Measurements from ENCODE around the gene HNRNPAB.
"Not testable (repeated sequence)": the region's sequence is repeated elsewhere in the genome, so short reads cannot be mapped to it uniquely, and the experiment has no call there.

Gene HNRNPAB

GRCh38 chr5:178242416-178242815 lies 38.1 kb downstream of the HNRNPAB start:
- Mint-ChIP-seq H3K4me1 (peaks cover 20 to 47% of the 10 kb centered on the region in 2 donors), H3K4me3 (peak overlapping the region in 1 of 2 donors; percentile 27), H3K36me3 (peaks cover 0 to 1% of the 10 kb centered on the region in 2 donors), H3K27ac (no peak overlapping the region), H3K27me3 (no peaks in the 10 kb centered on the region), H3K9me3 (no peaks in the 10 kb centered on the region)
- ATAC-seq (replicated peaks) (no peak), DNase-seq (no peak)

- H3K4me1 Mint-ChIP-seq = peaks cover 19 to 44% of the 10 kb centered on the region in 2 donors
- no peak for ATAC-seq (replicated peaks)
- no peak for DNase-seq
- H3K4me3 Mint-ChIP-seq = no peak overlapping the region
- H3K27me3 Mint-ChIP-seq = no peaks in the 10 kb centered on the region
- H3K36me3 Mint-ChIP-seq = peaks cover 0 to 1% of the 10 kb centered on the region in 2 donors
- no peak overlapping the region for H3K27ac Mint-ChIP-seq
- H3K9me3 Mint-ChIP-seq = no peaks in the 10 kb centered on the region
Observed at GRCh38 chr5:178244576-178244975, 40.2 kb downstream of the HNRNPAB start.

GRCh38 chr5:178245389-178245788 lies 41.1 kb downstream of the HNRNPAB start:
- Mint-ChIP-seq H3K27me3 (no peaks in the 10 kb centered on the region), H3K4me3 (no peak overlapping the region), H3K4me1 (peaks cover 16 to 44% of the 10 kb centered on the region in 2 donors), H3K9me3 (no peaks in the 10 kb centered on the region), H3K27ac (no peak overlapping the region), H3K36me3 (no peaks in the 10 kb centered on the region)
- DNase-seq = no peak
- ATAC-seq (replicated peaks) = no peak

GRCh38 chr5:178246624-178247279 lies 42.4 kb downstream of the HNRNPAB start:
- H3K27ac Mint-ChIP-seq = no peak overlapping the region
- ATAC-seq (replicated peaks) (peak; percentile 28 to 40), DNase-seq (no peak)

GRCh38 chr5:178247481-178248456 lies 43.4 kb downstream of the HNRNPAB start:
- Mint-ChIP-seq H3K4me1 (peaks cover 5 to 32% of the 10 kb centered on the region in 2 donors), H3K27ac (no peak overlapping the region), H3K27me3 (no peaks in the 10 kb centered on the region), H3K36me3 (no peaks in the 10 kb centered on the region), H3K9me3 (no peaks in the 10 kb centered on the region), H3K4me3 (no peak overlapping the region)
- DNase-seq (no peak), ATAC-seq (replicated peaks) (peak in 1 of 2 donors; percentile 26)

More at GRCh38 chr5:178246624-178247279, 42.4 kb downstream of the HNRNPAB start:
- Mint-ChIP-seq H3K36me3 (no peaks in the 10 kb centered on the region), H3K27me3 (no peaks in the 10 kb centered on the region), H3K9me3 (no peaks in the 10 kb centered on the region), H3K4me1 (peaks cover 6 to 31% of the 10 kb centered on the region in 2 donors), H3K4me3 (no peak overlapping the region)

- Mint-ChIP-seq H3K9me3 (no peaks in the 10 kb centered on the region), H3K27me3 (no peaks in the 10 kb centered on the region), H3K27ac (no peak overlapping the region), H3K36me3 (no peaks in the 10 kb centered on the region), H3K4me3 (no peak overlapping the region), H3K4me1 (peaks cover 6 to 32% of the 10 kb centered on the region in 2 donors)
- DNase-seq (no peak), ATAC-seq (replicated peaks) (no peak)
Observed at GRCh38 chr5:178248750-178249149, 44.4 kb downstream of the HNRNPAB start.

- Mint-ChIP-seq H3K36me3 (no peaks in the 10 kb centered on the region), H3K4me3 (no peak overlapping the region), H3K27me3 (no peaks in the 10 kb centered on the region), H3K27ac (no peak overlapping the region), H3K4me1 (peaks cover 6 to 36% of the 10 kb centered on the region in 2 donors), H3K9me3 (no peaks in the 10 kb centered on the region)
- DNase-seq (no peak), ATAC-seq (replicated peaks) (peak; percentile 64 to 74)
Observed at GRCh38 chr5:178249191-178249989, 45.1 kb downstream of the HNRNPAB start.

GRCh38 chr5:178250263-178250662 lies 45.9 kb downstream of the HNRNPAB start:
- ATAC-seq (replicated peaks) (no peak), DNase-seq (no peak)
- H3K36me3 Mint-ChIP-seq = no peaks in the 10 kb centered on the region
- H3K27me3 Mint-ChIP-seq = no peaks in the 10 kb centered on the region
- no peak overlapping the region for H3K27ac Mint-ChIP-seq
- H3K9me3 Mint-ChIP-seq = no peaks in the 10 kb centered on the region
- H3K4me3 Mint-ChIP-seq = no peak overlapping the region
- H3K4me1 Mint-ChIP-seq = peaks cover 6 to 40% of the 10 kb centered on the region in 2 donors

GRCh38 chr5:178252258-178252657 lies 47.9 kb downstream of the HNRNPAB start:
- no peaks in the 10 kb centered on the region for H3K27me3 Mint-ChIP-seq
- no peaks in the 10 kb centered on the region for H3K9me3 Mint-ChIP-seq
- DNase-seq (no peak), ATAC-seq (replicated peaks) (no peak)
- H3K4me1 Mint-ChIP-seq = peaks cover 6 to 39% of the 10 kb centered on the region in 2 donors
- H3K27ac Mint-ChIP-seq = peak overlapping the region; percentile 37
- no peaks in the 10 kb centered on the region for H3K36me3 Mint-ChIP-seq
- H3K4me3 Mint-ChIP-seq = no peak overlapping the region

GRCh38 chr5:178253632-178254031 lies 49.3 kb downstream of the HNRNPAB start:
- not testable (repeated sequence) for H3K4me3 Mint-ChIP-seq; DNase-seq; ATAC-seq (replicated peaks); H3K36me3 Mint-ChIP-seq; H3K27ac Mint-ChIP-seq; H3K27me3 Mint-ChIP-seq; H3K9me3 Mint-ChIP-seq
- peaks cover 6 to 34% of the 10 kb centered on the region in 2 donors for H3K4me1 Mint-ChIP-seq

- peaks cover 2 to 20% of the 10 kb centered on the region in 2 donors for H3K4me1 Mint-ChIP-seq
- no peaks in the 10 kb centered on the region for H3K9me3 Mint-ChIP-seq
- H3K27me3 Mint-ChIP-seq = no peaks in the 10 kb centered on the region
- H3K4me3 Mint-ChIP-seq = no peak overlapping the region
- H3K36me3 Mint-ChIP-seq = no peaks in the 10 kb centered on the region
- ATAC-seq (replicated peaks) (no peak), DNase-seq (no peak)
- H3K27ac Mint-ChIP-seq = no peak overlapping the region
Observed at GRCh38 chr5:178256746-178257145, 52.4 kb downstream of the HNRNPAB start.

- Mint-ChIP-seq H3K36me3 (no peaks in the 10 kb centered on the region), H3K9me3 (no peaks in the 10 kb centered on the region), H3K27me3 (peaks cover 0 to 1% of the 10 kb centered on the region in 2 donors), H3K4me3 (no peak overlapping the region), H3K27ac (no peak overlapping the region), H3K4me1 (peaks cover 2 to 13% of the 10 kb centered on the region in 2 donors)
- ATAC-seq (replicated peaks) (no peak), DNase-seq (no peak)
Observed at GRCh38 chr5:178257650-178258049, 53.3 kb downstream of the HNRNPAB start.

GRCh38 chr5:178259623-178260536 lies 55.5 kb downstream of the HNRNPAB start:
- H3K27ac Mint-ChIP-seq = no peak overlapping the region
- H3K36me3 Mint-ChIP-seq = no peaks in the 10 kb centered on the region
- peaks cover 0 to 5% of the 10 kb centered on the region in 2 donors for H3K4me1 Mint-ChIP-seq

More at GRCh38 chr5:178259623-178260536, 55.5 kb downstream of the HNRNPAB start:
- Mint-ChIP-seq H3K27me3 (peaks cover 0 to 5% of the 10 kb centered on the region in 2 donors), H3K4me3 (no peak overlapping the region), H3K9me3 (peaks cover 0 to 4% of the 10 kb centered on the region in 2 donors)
- ATAC-seq (replicated peaks) (no peak), DNase-seq (no peak)
